Measurements from ENCODE around the gene PMAIP1. TPM values are rescaled to one million over a fixed set of nuclear protein-coding genes. Genes with fewer than 3 reads are reported as not detected.

PMAIP1 gene
- total and polyA plus RNA-seq, 9 of the 15 experiments (the other 6 are each of a cell fraction or from before 2014, with no cell fraction given) = 8.0 to 22.9 (median 14.9) TPM

DNA sequence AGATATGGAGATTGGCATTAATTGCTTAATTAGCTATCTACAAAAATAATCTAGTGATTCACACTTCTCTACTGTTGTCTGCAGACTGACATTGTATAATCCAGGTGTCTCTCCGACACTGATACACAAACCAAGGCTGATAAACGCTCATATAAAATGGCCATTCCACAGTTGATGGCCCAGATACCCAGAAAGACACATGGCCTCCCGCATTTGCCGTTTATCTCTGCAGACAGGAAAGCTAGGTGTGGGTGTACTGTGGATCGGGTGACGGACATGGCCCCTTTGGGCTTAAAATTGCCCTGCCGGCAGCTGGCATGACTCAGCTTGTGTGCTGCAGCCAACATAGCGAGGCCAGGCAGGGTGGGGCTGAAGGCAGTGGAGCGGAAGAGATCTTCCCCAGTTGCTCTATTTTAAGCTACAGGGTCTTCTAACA, 18.5 kb downstream of the PMAIP1 start (continued):
- no peak for TF ChIP-seq ERF (CRISPR knock-in tag; IDR thresholded peaks at IDR 0.05)

DNA sequence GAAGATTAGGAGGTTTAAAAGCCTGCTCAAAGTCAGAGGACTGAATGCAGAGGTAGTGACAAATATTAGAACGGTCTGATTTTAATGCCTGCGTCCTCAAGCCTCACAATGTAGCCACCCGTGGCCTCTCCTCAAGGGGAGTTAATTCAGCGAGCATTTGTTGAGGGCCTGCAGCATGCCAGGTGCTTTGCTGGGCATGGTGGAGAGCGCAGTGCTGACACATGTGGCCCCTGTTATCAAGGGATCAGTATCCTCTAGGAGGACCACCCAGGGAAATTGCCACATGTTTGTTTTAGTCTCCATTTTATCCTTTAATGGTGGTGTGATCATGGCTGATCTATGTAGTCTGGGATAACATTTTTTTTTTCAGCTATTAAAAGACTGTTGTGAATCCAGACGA, 19.2 kb downstream of the PMAIP1 start:
- Histone ChIP-seq H2AFZ (ENCODE audit: low read depth, low read length) (peak overlapping the region; percentile 91), H3K27me3 (ENCODE audit: control insufficient read depth in 2 of 2, insufficient read depth in 2 of 2, low read length in 2 of 2) (no peaks in the 10 kb centered on the region), H3K79me2 (ENCODE audit: control insufficient read depth, insufficient read depth, low read length) (no peaks in the 10 kb centered on the region), H3K36me3 (ENCODE audit: control insufficient read depth, insufficient read depth, low read length) (no peaks in the 10 kb centered on the region), H3K4me3 (no peak overlapping the region), H3K4me2 (ENCODE audit: insufficient read depth, low read length) (no peak overlapping the region), H3K9me1 (ENCODE audit: control insufficient read depth, insufficient read depth, low read length) (no peaks in the 10 kb centered on the region), H3K9ac (ENCODE audit: insufficient read depth in 1 of 2, low read depth in 2 of 2, low read length in 2 of 2) (peak overlapping the region; percentile 24 to 42; a peak in 2 of 4 replicates), H3K4me1 (replicated peaks in 1 of 2; ENCODE audit: control insufficient read depth in 2 of 2, insufficient read depth in 2 of 2, low read length in 2 of 2) (peaks cover 3 to 21% of the 10 kb centered on the region in 2 experiments; a peak in 4 of 5 replicates), H3K27ac (ENCODE audit: extremely low read depth, low read depth, low read length) (peak overlapping the region; percentile 62), H4K20me1 (replicated peaks; ENCODE audit: control insufficient read depth, insufficient read depth, low read length) (no peaks in the 10 kb centered on the region), H3K9me3 (replicated peaks; ENCODE audit: control insufficient read depth, insufficient read depth, low read depth, low read length) (no peaks in the 10 kb centered on the region)
- in situ Hi-C loops (cut with MboI) = no loop called here
- WGBS (ENCODE audit: insufficient coverage, low coverage, missing lambda C conversion rate) = 68% methylated on average over 6 of the region's 6 CpGs
- intact Hi-C loops (cut with micrococcal nuclease) = no loop called here
- CTCF ChIA-PET (ENCODE audit: low intra/inter-chr PET ratio) = no interaction called here
- DNase-seq (ENCODE audit: extremely low read depth in 1 of 4, low spot score in 3 of 4) = no peak
- ATAC-seq = no peak
- POLR2A ChIA-PET = interaction anchor here (1.0 to 1.7 kb wide), 4 partner anchors 9 to 37 kb away, joined by 3 to 15 read pairs (median 4); partner anchors contain the start of gene PMAIP1
- FAIRE-seq = no peak
- BruUV-seq (replicated peaks) = no TSS peak
- TF ChIP-seq SMARCE1 (IDR thresholded peaks at IDR 0.05) = no peak

DNA sequence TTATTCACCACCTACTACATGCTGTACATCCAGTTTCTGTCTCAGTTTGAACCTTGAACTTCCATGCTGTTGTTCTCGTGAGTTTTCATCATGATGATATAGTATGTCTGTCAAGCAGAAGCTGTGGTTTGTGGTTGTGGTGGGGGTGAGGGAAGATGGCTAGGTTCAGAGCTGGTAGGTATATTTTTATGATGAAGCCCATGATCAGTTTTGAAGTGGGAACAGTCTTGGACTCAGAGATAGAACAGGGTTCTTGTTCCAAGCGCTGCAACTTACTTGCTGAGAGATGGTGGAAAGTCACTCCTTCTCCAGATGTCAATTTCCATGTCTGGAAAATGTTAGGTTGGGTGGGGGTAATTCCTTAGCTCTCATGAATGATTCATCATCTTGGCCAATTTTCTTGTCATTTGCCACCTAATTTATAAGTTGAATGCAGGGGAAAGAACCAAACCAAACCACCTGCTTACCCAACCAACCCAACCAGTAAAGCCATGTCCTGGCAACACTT, 21.6 kb downstream of the PMAIP1 start:
- no peak overlapping the region for H2AFZ ChIP-seq (ENCODE audit: low read depth, low read length)
- WGBS (ENCODE audit: insufficient coverage, low coverage, missing lambda C conversion rate) = 31% methylated on average over 2 of the region's 2 CpGs
- BruUV-seq (replicated peaks) = no TSS peak
- H3K27ac ChIP-seq (ENCODE audit: extremely low read depth, low read depth, low read length) = no peak overlapping the region
- no peak overlapping the region for H3K4me3 ChIP-seq
- CTCF ChIA-PET (ENCODE audit: low intra/inter-chr PET ratio) = no interaction called here
- in situ Hi-C loops (cut with MboI) (no loop called here), intact Hi-C loops (cut with micrococcal nuclease) (no loop called here)
- H3K9me3 ChIP-seq (replicated peaks; ENCODE audit: control insufficient read depth, insufficient read depth, low read depth, low read length) = no peaks in the 10 kb centered on the region
- no peak for DNase-seq (ENCODE audit: extremely low read depth in 1 of 4, low spot score in 3 of 4)
- H3K27me3 ChIP-seq (ENCODE audit: control insufficient read depth in 2 of 2, insufficient read depth in 2 of 2, low read length in 2 of 2) = no peaks in the 10 kb centered on the region
- TF ChIP-seq NR2C2 (CRISPR knock-in tag; IDR thresholded peaks at IDR 0.05) (peak; percentile 70; the same call in 1 of the 2 replicates), NR2C2 (tag; IDR thresholded peaks at IDR 0.05) (peak; percentile 89), KLF16 (IDR thresholded peaks at IDR 0.05) (no peak), NR2C1 (IDR thresholded peaks at IDR 0.05) (0 out of 2 replicates have a peak, but pooled peaks have one; percentile 27), NR2C1 (tag; IDR thresholded peaks at IDR 0.05) (no peak), ZBED1 (IDR thresholded peaks at IDR 0.05) (no peak), MEIS2 (IDR thresholded peaks at IDR 0.05; ENCODE audit: partially characterized antibody) (peak; percentile 71)
- TF ChIP-seq, protein P1, sequence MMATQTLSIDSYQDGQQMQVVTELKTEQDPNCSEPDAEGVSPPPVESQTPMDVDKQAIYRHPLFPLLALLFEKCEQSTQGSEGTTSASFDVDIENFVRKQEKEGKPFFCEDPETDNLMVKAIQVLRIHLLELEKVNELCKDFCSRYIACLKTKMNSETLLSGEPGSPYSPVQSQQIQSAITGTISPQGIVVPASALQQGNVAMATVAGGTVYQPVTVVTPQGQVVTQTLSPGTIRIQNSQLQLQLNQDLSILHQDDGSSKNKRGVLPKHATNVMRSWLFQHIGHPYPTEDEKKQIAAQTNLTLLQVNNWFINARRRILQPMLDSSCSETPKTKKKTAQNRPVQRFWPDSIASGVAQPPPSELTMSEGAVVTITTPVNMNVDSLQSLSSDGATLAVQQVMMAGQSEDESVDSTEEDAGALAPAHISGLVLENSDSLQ (IDR thresholded peaks at IDR 0.05) = peak; percentile 33; the same call in 1 of the 2 replicates
- TF ChIP-seq, protein P2, sequence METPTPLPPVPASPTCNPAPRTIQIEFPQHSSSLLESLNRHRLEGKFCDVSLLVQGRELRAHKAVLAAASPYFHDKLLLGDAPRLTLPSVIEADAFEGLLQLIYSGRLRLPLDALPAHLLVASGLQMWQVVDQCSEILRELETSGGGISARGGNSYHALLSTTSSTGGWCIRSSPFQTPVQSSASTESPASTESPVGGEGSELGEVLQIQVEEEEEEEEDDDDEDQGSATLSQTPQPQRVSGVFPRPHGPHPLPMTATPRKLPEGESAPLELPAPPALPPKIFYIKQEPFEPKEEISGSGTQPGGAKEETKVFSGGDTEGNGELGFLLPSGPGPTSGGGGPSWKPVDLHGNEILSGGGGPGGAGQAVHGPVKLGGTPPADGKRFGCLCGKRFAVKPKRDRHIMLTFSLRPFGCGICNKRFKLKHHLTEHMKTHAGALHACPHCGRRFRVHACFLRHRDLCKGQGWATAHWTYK (CRISPR knock-in tag; IDR thresholded peaks at IDR 0.05) = no peak
- no peaks in the 10 kb centered on the region for H3K9me1 ChIP-seq (ENCODE audit: control insufficient read depth, insufficient read depth, low read length)
- H3K4me2 ChIP-seq (ENCODE audit: insufficient read depth, low read length) = no peak overlapping the region
- POLR2A ChIA-PET = interaction anchor here (1.5 kb wide), 1 partner anchor 8 kb away, joined by 3 read pairs; no protein-coding TSS in a partner anchor
- peaks cover 3 to 21% of the 10 kb centered on the region in 2 experiments; a peak in 4 of 5 replicates for H3K4me1 ChIP-seq (replicated peaks in 1 of 2; ENCODE audit: control insufficient read depth in 2 of 2, insufficient read depth in 2 of 2, low read length in 2 of 2)
- ATAC-seq = no peak
- no peak for FAIRE-seq
- no peaks in the 10 kb centered on the region for H3K36me3 ChIP-seq (ENCODE audit: control insufficient read depth, insufficient read depth, low read length)
- H3K79me2 ChIP-seq (ENCODE audit: control insufficient read depth, insufficient read depth, low read length) = no peaks in the 10 kb centered on the region
- H4K20me1 ChIP-seq (replicated peaks; ENCODE audit: control insufficient read depth, insufficient read depth, low read length) = no peaks in the 10 kb centered on the region
- H3K9ac ChIP-seq (ENCODE audit: insufficient read depth in 1 of 2, low read depth in 2 of 2, low read length in 2 of 2) = no peak overlapping the region
